Measurements from ENCODE around the gene CACUL1.

Gene CACUL1

GRCh38 chr10:118732245-118733165, 22.3 kb downstream of the CACUL1 start:
- DNase-seq: peak; percentile 47

- DNase-seq: no peak
Observed at GRCh38 chr10:118730756-118731456, 23.9 kb downstream of the CACUL1 start.

- DNase-seq: peak; percentile 94
Observed at GRCh38 chr10:118729641-118730258, 25.0 kb downstream of the CACUL1 start.

- no peak for DNase-seq
Observed at GRCh38 chr10:118729200-118729599, 25.6 kb downstream of the CACUL1 start.

GRCh38 chr10:118725886-118726500, 28.8 kb downstream of the CACUL1 start:
- no peak for DNase-seq

GRCh38 chr10:118723466-118723865, 31.3 kb downstream of the CACUL1 start:
- DNase-seq: peak; percentile 43

GRCh38 chr10:118721539-118721876, 33.3 kb downstream of the CACUL1 start:
- no peak for DNase-seq

GRCh38 chr10:118720685-118721538, 33.9 kb downstream of the CACUL1 start:
- peak; percentile 60 for DNase-seq

GRCh38 chr10:118714366-118714765, 40.4 kb downstream of the CACUL1 start:
- DNase-seq: no peak

GRCh38 chr10:118712930-118713634, 41.7 kb downstream of the CACUL1 start:
- DNase-seq: no peak

GRCh38 chr10:118712080-118712479, 42.7 kb downstream of the CACUL1 start:
- DNase-seq: no peak

- no peak for DNase-seq
Observed at GRCh38 chr10:118710487-118710886, 44.3 kb downstream of the CACUL1 start.

- DNase-seq: no peak
Observed at GRCh38 chr10:118708571-118708970, 46.2 kb downstream of the CACUL1 start.

GRCh38 chr10:118704711-118705110, 50.1 kb downstream of the CACUL1 start:
- no peak for DNase-seq

- DNase-seq: no peak
Observed at GRCh38 chr10:118701529-118702323, 53.0 kb downstream of the CACUL1 start.

GRCh38 chr10:118698421-118698820, 56.3 kb downstream of the CACUL1 start:
- DNase-seq: peak; percentile 38

- no peak for DNase-seq
Observed at GRCh38 chr10:118694848-118695247, 59.9 kb downstream of the CACUL1 start.

GRCh38 chr10:118692872-118693271, 61.9 kb downstream of the CACUL1 start:
- no peak for DNase-seq

- DNase-seq: no peak
Observed at GRCh38 chr10:118689070-118689858, 65.5 kb downstream of the CACUL1 start.

- DNase-seq: no peak
Observed at GRCh38 chr10:118687472-118687871, 67.3 kb downstream of the CACUL1 start.

Measured in inflammatory macrophage treated with lipopolysaccharide for 4 hours (primary cell).